HG03571 (cell line): Measurements from ENCODE around the gene SCO2.

Source experiments
- ATAC-seq: cut with Tn5 transposase; IDR thresholded peaks from one replicate; pipeline ENCODE4 v1.9.1; 2021; ENCODE audit not compliant: unreplicated experiment

SCO2 gene, protein sequence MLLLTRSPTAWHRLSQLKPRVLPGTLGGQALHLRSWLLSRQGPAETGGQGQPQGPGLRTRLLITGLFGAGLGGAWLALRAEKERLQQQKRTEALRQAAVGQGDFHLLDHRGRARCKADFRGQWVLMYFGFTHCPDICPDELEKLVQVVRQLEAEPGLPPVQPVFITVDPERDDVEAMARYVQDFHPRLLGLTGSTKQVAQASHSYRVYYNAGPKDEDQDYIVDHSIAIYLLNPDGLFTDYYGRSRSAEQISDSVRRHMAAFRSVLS

DNA sequence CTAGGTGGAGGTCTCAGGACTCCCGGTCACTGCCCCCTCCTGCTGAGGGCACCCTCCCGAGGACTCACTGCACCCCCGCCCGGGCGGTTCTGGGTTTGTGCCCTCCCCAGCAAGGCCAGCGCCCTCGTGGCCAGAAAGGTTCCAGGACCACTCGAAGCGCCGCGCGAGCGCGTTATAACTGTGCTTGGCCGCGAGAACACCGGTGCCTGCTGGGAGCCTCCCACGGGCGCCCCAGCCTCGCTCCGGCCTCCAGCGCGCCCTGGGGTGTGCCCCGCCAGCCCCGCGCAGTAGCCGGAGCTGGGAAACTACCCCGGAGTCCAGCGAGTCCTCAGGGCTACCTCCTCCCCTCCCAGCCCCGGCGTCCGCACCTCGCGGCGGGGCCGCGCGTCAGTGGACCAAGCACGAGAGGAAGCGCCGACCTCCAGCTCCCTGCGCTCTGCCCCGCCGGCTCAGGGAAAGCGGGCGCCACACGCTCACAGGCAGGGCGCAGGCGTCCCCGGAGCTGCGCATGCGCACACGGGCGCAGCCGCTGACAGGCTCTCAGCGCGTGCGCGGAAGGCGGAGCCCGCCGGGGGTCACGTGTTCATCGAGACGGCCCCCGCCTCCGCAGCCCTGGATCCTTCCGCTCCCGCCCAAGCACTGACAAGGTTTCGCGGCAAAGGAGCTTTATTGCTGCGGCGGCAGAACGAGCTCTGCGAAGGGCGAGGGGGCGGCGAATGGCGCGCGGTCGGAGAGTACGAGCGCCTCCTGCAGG is at the start of gene SCO2:
Gene SCO2, minus strand, starts transcription at position 495 of the 754 bp plus-strand sequence. CDS start 1,187 bp downstream, outside the sequence.
- ATAC-seq = peak; percentile 36

DNA sequence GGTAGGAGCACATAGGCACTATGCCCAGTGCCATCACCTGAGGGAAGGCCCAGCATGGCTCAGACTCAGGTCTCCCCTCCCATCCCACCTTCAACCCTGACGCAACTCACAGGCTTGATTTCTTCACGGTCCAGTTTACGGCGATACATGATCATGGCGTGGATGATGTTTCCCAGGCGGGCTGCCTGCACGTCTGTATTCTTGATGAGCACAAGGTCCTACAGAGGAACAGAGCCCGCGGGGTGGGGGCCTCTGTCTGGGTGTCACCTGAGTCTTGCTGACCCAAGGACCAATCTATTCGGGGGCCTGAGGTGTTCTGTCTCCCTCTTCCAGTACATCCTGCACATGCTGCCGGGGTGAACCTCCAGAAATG is 49.0 kb upstream of the SCO2 start:
- no peak for ATAC-seq

DNA sequence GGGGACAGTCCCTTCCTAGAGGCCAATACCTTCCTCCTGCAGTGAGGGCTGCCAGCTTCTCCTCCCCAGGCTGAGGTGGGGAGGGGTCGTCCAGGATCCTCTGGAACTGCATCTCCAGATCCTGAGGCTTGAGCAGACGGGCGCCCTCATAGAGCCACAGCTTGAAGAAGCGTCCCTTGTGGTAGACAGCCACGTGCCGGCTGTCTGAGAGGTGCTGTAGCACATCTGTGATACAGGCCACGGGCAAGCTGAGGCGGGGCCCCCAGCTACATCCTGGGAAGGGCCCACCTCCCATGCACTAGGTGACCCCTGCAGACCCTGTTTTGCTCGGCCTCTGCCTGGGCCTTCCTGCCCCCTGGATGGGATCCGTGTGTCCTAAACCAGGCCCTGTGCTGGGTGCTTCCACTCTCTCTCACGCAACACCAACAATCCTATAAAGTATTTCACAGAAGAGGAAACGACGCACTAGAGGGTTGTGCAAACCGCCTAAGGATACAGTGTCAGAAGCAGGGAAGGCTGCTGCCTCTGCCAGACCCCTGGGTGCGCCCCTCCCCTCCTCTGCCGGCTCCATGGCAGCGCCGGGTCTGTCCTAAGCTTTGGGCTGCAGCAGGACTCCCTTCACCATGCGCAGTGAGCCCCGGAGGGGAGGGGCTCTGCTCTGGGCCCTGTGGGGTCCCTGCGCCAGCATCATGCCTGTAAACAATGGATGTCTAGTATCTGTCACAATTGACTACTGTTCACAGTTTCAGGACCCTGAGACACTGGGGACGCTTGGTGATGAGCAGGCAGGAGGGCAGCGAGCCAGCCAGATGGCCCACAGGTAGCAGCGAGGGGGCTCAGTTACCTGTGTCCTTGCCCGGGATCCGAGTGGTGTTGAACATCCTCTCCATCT is 48.3 kb upstream of the SCO2 start:
- no peak for ATAC-seq

DNA sequence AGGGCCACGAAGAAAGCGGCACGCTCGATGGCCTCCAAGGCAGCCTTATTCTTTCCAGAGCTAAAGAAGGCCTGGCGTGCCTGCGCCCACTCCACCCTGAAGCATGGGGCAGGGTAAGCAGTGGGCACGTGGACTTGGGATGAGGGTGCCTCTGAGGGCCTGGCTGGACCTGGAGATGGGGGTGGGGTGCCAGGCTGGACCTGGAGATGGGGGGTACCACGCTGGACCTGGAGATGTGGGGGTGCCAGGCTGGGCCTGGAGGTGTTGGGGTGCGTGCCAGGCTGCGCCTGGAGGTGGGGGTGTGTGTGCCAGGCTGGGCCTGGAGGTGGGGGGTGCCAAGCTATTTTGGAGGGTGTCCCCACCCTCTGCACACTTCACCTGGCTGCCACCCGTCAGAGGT is 47.6 kb upstream of the SCO2 start:
- ATAC-seq = no peak

DNA sequence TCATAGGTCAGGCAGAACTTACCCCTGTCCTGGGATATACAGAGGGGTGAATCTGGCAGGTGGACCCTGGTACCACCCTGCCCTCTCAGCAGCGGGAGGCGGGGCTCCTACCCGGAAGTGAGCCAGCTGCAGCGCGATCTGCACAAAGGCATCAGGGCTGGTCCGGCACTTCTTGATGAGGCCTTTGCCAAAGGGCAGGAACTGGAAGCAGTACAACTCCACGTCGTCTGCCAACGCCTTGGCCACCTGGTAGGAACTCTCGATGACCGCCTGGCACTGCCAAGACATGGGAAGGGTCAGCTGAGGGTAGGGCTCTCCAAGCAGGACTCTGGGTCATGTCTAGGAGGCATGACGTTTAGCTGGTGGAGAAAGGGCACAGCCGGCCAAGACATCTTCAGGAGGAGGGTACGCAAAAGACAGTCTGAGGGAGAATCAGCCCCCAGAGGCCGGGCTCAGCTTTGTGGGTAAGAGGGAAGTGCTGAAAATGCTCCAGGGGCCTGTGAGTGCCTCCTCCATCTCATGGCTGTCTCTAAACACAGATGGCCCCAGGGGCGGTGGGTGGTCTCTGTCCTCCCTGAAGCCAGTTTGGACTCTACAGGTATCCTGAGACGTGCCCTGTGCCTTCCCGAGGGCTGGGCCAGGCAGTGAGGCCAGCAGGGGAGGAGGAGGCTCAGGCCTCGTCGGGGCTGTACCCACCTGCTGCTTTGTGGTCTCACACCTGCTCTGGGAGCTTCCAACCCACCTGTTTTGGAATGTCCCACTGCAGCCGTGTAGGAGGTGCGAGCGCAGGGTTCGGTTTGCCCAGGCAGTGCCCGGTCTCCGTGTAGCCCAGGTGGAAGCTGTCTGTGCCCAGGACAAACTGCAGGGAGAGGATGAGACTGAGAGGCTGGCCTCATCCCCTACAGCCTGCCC is 46.1 kb upstream of the SCO2 start:
- ATAC-seq = no peak

DNA sequence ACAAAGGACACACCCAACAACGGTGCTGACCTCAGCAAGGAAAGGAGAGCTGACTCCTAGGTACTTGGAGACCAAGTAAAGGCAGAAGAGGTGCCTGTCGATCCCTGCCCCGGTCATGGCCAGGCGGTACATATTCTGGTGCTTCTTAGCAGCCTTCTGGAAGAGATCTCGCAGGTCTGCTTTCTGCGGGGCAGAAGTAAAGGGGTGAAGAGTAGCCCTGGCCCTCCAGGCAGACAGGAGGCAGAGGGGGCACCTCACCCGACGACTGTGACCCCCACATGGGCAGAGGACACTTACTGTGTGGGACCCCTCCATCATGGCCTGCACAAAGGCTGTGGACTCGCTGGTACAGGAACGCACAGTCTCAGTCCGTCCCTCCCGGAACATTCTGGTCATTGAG is 45.5 kb upstream of the SCO2 start:
- ATAC-seq = no peak

DNA sequence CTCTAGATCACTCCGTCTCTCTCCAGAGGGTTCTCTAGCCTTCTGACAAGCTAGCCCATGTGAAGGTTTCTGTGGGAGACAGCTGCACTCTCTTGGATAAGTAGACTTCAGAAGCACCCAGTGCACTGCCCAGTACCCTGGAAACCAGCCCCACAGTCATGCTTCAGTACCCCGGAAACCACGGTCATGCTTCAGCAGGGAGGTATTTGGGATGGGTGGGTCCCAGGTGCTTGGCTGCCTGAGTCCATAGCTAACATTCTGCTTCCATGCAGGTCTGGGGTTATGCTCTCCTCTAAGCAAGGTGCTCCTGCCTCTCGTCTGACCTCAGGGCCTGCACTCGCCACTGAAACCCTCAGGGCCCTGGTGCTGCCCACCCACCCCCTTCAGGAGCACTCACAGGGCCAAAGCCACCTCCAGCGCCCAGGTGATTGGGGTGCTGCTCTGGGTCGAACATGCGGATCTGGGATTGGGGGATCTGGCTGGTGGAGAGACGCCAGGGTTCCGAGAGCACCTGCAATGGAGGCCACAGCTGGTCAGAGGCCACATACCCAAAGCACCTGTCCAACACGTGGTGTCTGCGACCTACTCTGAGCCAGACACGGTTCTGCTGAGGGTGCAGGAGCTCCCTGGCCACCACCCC is 44.6 kb upstream of the SCO2 start:
- ATAC-seq = no peak

DNA sequence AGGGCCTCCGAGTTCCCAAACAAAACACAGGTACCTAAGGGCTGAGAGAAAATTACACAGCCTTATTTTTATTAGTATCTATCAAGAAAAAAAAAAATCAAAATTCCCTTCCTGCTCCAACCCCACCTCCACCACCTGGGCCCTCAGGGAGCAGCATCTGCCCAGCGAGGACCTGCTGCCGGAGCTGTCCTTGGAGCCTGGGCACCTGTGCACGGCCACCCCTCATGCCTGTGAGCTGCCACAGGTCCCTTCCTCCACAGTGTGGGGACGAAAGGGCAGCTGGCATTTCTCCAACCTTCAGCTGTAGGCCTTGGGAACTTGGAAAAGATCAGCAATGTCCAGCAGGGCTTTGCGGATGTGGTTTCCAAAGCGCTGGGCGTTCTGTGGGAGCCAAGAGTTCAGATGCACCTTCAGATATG is 43.7 kb upstream of the SCO2 start:
- no peak for ATAC-seq

DNA sequence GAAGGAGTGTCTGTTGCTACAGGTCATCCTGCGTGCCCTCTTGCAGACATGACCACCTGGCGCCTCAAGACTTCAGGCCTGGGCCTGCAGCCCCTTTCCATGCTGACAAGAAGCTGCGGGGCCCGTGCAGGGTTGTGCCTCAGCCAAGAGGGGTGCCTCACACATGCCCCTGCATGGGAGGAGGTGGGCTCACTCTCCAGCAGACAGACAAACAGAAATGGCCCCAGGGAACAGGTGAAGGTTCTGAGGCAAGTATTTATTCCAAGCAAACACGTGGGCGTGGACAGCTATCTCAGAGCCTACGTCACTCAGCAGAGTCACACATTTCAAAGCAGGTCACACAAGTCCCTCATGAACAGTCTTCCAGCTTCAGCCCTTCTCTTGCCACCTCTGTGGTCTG is 43.2 kb upstream of the SCO2 start:
- no peak for ATAC-seq

DNA sequence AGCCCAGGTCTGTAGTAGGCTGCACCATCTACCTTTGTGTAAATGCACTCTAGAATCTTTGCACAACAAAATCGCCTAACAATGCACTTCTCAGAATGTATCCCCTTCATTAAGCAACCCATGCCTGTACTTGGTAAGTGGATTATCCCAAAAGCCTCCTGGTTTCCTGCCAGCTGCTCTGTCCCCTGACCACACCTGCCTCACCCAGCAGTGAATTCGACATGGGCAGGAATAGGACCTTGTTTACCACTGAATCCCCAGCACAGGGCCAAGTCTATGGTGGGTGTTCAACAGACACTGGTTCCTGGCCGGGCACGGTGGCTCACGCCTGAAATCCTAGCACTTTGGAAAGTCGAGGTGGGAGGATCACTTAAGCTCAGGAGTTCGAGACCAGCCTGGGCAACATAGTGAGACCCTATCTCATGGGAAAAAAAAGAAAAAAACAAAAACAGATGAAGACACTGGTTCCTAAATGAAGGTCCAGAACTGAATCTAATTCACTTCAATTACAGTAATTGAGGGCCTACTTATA is 42.4 kb upstream of the SCO2 start:
- ATAC-seq = no peak

DNA sequence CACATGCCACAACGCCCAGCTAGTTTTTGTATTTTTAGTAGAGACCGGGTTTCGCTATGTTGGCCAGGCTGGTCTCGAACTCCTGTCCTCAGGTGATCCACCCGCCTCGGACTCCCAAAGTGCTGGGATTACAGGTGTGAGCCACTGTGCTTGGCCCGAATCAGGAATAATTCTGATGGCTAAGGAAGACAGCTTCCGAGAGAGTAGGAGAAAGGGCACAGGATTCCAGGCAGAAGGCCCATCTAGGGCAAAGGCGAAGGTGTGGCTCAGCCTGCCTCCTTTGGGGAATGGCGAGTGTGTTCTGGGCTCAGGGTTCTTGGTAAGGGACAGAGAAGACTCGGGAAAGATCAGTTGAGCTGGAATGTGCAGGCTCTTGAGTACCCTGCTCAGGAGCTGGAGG is 38.9 kb upstream of the SCO2 start:
- ATAC-seq = no peak

DNA sequence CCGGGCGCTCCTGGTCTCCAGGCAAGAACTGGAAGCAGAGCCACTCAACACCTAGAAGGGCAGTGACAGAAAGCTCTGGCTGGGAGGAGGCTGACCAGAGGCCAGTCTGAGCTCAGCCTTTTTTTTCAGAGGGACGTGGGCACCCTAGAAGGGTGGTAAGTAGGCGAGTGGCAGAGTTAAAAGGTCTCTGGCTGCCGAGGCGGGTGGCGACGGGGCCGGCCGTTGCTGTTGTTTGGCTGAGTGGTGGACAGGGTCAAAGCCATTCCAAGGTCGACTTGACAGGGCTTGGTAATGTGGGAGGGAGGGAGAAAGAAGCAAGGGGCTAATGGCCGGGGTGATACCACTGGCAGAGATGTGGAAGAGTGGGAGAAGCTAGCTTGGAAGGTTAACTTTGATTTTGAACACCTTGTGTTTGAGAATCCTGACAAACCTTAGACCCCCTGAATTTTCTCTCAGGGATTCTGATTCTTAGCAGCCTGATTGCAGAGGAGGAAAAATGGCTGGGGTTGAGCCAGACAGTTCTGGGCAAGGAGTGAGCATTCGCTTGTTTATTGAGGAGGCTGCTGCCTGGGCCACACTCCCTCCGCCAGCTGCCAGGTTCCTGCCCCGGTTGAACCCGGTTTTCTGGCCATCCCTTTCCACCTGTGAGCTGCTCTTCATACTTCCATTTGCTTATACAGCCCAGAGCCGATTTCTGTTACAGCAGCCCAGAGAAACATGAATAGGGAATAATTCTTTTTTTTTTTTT is 38.2 kb upstream of the SCO2 start:
- ATAC-seq = no peak

DNA sequence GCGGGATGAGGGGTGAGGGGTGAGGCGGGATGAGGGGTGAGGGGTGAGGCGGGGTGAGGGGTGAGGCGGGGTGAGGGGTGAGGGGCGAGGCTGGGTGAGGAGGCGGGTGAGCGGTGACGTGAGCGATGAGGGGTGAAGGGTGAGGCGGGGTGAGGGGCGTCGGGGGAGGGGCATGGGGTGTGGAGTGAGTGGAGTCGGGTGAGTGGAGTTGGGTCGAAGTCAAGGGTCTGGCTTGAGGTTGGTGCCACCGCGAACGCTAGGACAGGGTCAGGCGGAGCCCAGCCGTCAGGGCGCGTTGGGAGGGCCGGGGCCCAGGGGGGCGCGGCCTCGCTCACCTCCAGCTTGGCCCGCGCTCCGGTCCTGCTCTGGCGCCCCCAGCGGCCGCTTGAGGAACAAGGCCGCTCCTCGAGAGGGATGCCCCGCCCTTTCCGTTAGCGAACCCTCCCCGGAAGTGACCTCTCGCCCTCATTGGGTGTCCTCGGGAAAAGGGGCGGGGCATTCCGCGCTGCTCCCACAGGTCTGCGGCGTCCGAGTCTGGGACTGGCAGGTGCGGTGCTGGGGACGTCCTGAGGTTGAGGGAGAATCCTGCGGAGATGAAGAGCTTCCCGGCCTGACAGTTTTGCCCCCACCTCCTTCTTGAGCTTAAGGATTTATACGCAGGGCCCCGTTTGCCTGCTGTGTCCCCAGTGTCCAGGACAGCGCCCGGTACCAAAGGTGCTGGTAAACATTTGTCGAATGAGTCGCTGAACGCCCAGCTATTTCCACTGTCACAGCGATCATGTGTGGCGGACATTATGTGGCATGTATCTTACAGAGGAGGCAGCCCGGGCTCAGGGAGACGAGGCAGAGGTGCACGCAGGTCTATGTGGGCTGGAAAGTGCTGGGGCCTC is 37.4 kb upstream of the SCO2 start, which contains the start of gene SYCE3:
Gene SYCE3, minus strand, starts transcription at position 397 of the 890 bp plus-strand sequence. CDS start 6,514 bp downstream, outside the sequence.
- peak; percentile 92 for ATAC-seq

DNA sequence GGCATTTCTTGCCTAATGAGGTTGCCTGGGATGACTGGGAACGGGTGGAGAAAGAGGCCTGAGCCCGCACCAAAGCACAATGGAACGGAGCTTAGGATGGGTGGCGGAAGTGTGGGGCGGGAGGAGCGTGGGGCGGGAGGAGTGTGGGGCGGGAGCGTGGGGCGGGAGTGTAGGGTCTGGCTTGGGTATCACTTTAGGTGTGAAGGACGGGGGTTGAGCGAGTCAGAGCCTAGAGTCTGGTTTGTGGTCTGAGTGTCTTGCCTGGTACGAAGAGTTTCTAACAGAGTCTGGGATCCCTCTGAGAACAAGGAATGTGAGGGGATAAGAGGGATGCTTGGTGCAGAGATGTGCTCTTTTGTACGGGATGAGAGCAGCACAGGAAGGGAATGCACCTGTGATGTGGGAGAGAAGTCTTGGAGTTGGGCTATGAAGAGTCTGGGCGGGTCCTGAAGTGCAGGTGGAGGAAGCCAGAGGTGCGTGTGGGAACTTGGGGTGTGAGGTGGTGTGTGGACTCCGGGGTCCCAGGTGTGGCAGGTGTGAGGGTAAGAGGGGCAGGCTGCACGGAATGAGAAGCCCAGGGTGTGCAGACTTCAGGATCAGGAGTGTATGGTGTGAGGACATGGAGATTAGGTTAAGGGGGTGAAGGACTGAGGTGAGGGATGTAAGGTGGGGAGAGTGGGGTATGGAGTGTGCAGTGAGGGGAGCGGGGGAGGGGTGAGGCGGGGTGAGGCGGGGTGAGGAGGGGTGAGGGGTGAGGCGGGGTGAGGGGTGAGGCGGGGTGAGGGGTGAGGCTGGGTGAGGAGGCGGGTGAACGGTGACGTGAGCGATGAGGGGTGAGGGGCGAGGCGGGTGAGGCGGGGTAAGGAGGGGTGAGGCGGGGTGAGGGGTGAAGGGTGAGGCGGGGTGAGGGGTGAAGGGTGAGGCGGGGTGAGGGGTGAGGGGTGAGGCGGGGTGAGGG is 36.3 kb upstream of the SCO2 start:
- no peak for ATAC-seq

DNA sequence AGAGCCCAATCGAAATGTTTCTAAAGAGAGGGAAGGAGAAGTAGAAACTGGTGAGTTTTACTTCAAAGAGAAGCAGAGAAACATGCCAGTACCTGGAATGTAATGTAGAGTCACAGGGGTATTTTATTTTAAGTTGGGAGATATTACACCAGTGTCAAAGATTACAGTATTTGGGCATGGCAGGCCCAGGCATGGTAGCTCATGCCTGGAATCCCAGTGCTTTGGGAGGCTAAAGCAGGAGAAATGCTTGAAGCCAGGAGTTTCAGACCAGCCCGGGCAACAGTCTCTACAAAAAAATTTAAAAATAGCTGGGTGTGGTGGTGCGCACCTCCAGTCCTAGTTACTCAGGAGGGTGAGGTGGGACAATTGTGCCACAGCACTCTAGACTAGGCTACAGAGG is 34.6 kb upstream of the SCO2 start:
- no peak for ATAC-seq

DNA sequence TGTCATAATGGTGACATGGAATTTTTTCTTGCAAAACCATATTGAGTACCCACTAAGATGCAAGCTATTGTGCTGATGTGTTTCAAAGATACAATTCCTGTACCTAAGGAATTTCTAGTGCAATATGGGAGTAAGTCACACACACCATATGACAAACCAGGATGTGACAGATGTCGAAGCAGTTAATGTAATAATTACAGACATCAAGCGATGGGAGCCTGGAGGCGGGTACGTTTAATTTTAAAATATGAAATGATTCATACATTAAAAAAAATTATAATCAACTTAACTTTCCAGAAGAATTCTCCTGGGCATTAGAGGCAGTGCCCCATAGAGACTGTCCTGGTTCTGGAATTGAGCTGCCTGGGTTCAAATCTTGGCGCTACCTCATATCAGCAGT is 31.3 kb upstream of the SCO2 start:
- ATAC-seq = no peak

DNA sequence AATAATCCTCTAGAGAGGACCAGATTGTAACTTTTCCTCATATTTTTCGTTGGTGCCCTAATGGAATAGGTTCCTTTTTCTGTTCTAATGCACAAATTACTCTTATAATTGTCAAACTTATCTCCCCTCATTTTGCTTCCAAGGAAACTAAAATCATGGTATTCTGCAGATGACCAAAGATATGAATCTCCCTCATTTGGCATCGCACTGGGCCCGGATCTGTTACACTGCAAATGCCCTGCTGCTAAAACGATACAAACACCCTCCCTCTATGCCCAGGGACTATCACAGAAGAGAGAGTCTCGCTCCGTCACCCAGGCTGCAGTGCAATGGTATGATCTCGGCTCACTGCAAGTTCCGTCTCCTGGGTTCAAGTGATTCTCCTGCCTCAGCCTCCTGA is 27.9 kb upstream of the SCO2 start:
- ATAC-seq = no peak
